Caco-2 (cell line): Measurements from ENCODE around the gene RNU1-3. TPM values are rescaled to one million over a fixed set of nuclear protein-coding genes. Genes with fewer than 3 reads are reported as not detected.
"Not testable (repeated sequence)": the region's sequence is repeated elsewhere in the genome, so short reads cannot be mapped to it uniquely, and the experiment has no call there.

Experiments used
- BruUV-seq: library from RNA; stranded (reverse); fragments of 400-500 nt; replicated peaks from 2 replicates; lab custom pipeline; 2021; lab: Mats Ljungman, UMichigan
- CTCF ChIA-PET: fragments of 300-600 bp; sonication (Branson Sonifier 250); formaldehyde crosslinking; loops from one replicate; lab custom pipeline; 2022; ENCODE audit warnings: antibody characterized with exemption; lab: Charles Lee
- POLR2A ChIA-PET: fragments of 300-600 bp; sonication (Branson Sonifier 250); formaldehyde crosslinking; loops from one replicate; lab custom pipeline; 2022; ENCODE audit warnings: antibody characterized with exemption; lab: Charles Lee
- DNase-seq, 2 experiments: peaks; one replicate each; pipeline versions ENCODE4 v3.0.0 to v3.0.0-alpha.2; 2020 to 2022
- H3K27me3 ChIP-seq: replicated peaks from 2 replicates; pipeline ENCODE4 v1.6.0; 2011; ENCODE audit warnings: low read length; ENCODE audit not compliant: control insufficient read depth, insufficient read depth
- H3K36me3 ChIP-seq: 2 replicates; pipeline ENCODE4 v1.5.1; 2011; ENCODE audit warnings: low read length; ENCODE audit not compliant: control insufficient read depth, insufficient read depth
- H3K4me1 ChIP-seq: fragments of 250-450 bp; sonication (Bioruptor Pico); 2 replicates; pipeline ENCODE4 v1.5.1; 2020; ENCODE audit warnings: mild to moderate bottlenecking
- H3K4me3 ChIP-seq: 2 replicates; pipeline ENCODE4 v1.5.1; 2011; ENCODE audit warnings: low read depth, mild to moderate bottlenecking, control low read depth, low read length
- H3K9me3 ChIP-seq: fragments of 250-450 bp; sonication (Bioruptor Pico); 2 replicates; pipeline ENCODE4 v1.5.1; 2020; ENCODE audit warnings: mild to moderate bottlenecking, moderate library complexity
- H3K27ac Mint-ChIP-seq: one replicate; pipeline ENCODE4 v1.8.0; 2022; ENCODE audit warnings: mixed read lengths; ENCODE audit not compliant: unreplicated experiment
- H3K27me3 Mint-ChIP-seq: one replicate; pipeline ENCODE4 v1.8.0; 2022; ENCODE audit warnings: mixed read lengths; ENCODE audit not compliant: insufficient read depth, unreplicated experiment
- H3K36me3 Mint-ChIP-seq: one replicate; pipeline ENCODE4 v1.8.0; 2022; ENCODE audit warnings: mild to moderate bottlenecking, mixed read lengths; ENCODE audit not compliant: insufficient read depth, unreplicated experiment
- H3K4me1 Mint-ChIP-seq: one replicate; pipeline ENCODE4 v1.8.0; 2022; ENCODE audit warnings: low read depth, mixed read lengths; ENCODE audit not compliant: unreplicated experiment
- H3K4me3 Mint-ChIP-seq: one replicate; pipeline ENCODE4 v1.8.0; 2022; ENCODE audit warnings: mild to moderate bottlenecking, moderate library complexity, mixed read lengths; ENCODE audit not compliant: unreplicated experiment
- H3K9me3 Mint-ChIP-seq: one replicate; pipeline ENCODE4 v1.8.0; 2022; ENCODE audit warnings: mixed read lengths; ENCODE audit not compliant: unreplicated experiment
- CTCF ChIP-seq, 2 experiments: fragments of 200-600 bp in 1 of 2; IDR thresholded peaks; 1 replicate in 1 of 2; 2 replicates in 1 of 2; pipeline versions ENCODE4 v1.5.1 to v1.8.0; 2011 to 2022; ENCODE audit warnings: antibody characterized with exemption in 1 of 2, control low read depth in 1 of 2, inconsistent platforms in 1 of 2, low read depth in 1 of 2, low read length in 1 of 2, mild to moderate bottlenecking in 1 of 2, moderate library complexity in 1 of 2; ENCODE audit not compliant: insufficient read depth in 1 of 2, severe bottlenecking in 1 of 2, unreplicated experiment in 1 of 2
- intact Hi-C: fragments of 100-400 bp; cut with micrococcal nuclease; formaldehyde crosslinking; loops from one replicate; pipeline ENCODE4 v1.10.0; 2022; ENCODE audit not compliant: unreplicated experiment
- total RNA-seq: library from RNA; stranded (reverse); gene quantifications from 2 replicates; pipeline ENCODE4 v1.2.3, GENCODE V29; 2022

RNU1-3 gene
- total RNA-seq, 1 experiment from 2014 or later: 1,622 TPM

DNA sequence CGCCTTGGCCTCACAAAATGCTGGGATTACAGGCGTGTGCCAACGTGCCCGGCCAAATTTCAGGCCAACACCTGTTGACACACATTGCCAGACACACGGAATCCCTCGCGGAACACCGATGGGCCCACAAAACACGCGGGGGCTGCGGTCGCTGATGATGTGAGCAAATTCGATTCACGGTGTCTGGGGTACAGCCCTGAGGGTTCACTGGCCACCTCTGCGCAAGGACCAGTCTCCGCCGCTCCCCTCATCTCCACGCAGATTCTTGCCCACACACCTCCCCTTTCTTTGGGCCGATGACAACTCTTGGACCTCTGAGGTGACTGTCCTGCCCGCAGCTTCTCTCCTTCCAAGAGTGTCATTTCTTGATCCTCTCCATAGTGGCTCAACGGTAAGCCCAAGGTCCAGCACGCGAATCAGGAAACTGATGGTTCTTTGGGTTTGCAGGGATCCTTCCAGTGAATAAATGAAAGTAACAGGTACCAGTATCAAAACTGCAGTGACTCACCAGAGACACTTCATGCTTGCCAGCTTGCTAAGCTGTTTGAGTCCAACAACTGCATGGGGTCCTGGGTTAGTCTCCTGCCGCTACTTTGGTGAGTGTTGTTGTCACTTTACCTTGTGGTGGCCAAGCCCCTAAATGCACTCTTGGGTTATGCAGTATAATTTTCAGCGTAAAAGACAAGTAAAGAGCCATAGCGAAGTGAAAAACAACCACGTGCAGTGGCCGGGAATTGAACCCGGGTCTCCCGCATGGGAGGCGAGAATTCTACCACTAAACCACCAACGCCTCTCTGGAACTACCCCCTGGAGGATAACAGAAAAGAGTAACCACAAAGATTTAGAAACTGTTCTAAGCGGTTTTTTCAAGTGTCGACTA lies 11.0 kb upstream of the RNU1-3 start:
- POLR2A ChIA-PET: no interaction called here
- CTCF ChIA-PET: no interaction called here
- H3K9me3 ChIP-seq: no peaks in the 10 kb centered on the region
- TF ChIP-seq CTCF (IDR thresholded peaks at IDR 0.05; ENCODE audit: insufficient read depth in 1 of 2, low read depth in 1 of 2, low read length in 1 of 2, severe bottlenecking in 1 of 2, unreplicated experiment in 1 of 2): no peak
- H3K27me3 Mint-ChIP-seq: peaks cover 2% of the 10 kb centered on the region
- H3K36me3 Mint-ChIP-seq: peaks cover 9% of the 10 kb centered on the region
- peaks cover 7% of the 10 kb centered on the region for H3K4me1 Mint-ChIP-seq
- H3K9me3 Mint-ChIP-seq: no peaks in the 10 kb centered on the region
- H3K4me1 ChIP-seq: no peaks in the 10 kb centered on the region
- peak; percentile 44 to 45 for DNase-seq
- no peaks in the 10 kb centered on the region for H3K36me3 ChIP-seq
- peak overlapping the region; percentile 44 for H3K4me3 Mint-ChIP-seq
- no peaks in the 10 kb centered on the region for H3K27me3 ChIP-seq
- no TSS peak for BruUV-seq
- intact Hi-C loops: no loop called here
- H3K4me3 ChIP-seq: no peak overlapping the region
- H3K27ac Mint-ChIP-seq: peak overlapping the region; percentile 84

- BruUV-seq, H3K4me1 Mint-ChIP-seq, intact Hi-C loops, H3K27ac Mint-ChIP-seq, H3K4me3 Mint-ChIP-seq, H3K9me3 ChIP-seq, H3K27me3 Mint-ChIP-seq, POLR2A ChIA-PET, H3K4me3 ChIP-seq, CTCF ChIA-PET, H3K9me3 Mint-ChIP-seq, H3K4me1 ChIP-seq, H3K36me3 Mint-ChIP-seq, H3K27me3 ChIP-seq, H3K36me3 ChIP-seq: not testable (repeated sequence)
- DNase-seq: peak in 1 of 2 experiments; percentile 35
Measured at GRCh38 chr1:16676661-16677523, 10.1 kb upstream of the RNU1-3 start.

DNA sequence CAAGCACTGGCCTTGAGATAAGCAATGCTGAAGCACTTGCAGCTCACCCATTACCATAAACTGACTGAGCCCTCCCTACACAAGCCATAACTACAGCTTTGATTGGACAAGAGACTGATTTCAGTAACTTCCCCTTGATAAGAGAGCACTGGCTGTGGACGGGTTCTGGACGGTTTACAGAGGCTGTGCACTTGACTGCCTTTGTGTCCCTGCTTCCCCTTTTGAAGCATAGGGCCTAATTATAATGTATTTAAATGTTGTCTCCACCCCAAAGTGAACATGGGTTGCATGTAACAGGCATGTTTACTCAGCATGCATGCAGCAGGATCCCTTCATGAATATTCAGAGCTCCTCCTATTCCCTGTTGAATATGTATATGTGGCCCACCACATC lies 8.4 kb upstream of the RNU1-3 start:
- H3K4me1 Mint-ChIP-seq, POLR2A ChIA-PET: not testable (repeated sequence)

DNA sequence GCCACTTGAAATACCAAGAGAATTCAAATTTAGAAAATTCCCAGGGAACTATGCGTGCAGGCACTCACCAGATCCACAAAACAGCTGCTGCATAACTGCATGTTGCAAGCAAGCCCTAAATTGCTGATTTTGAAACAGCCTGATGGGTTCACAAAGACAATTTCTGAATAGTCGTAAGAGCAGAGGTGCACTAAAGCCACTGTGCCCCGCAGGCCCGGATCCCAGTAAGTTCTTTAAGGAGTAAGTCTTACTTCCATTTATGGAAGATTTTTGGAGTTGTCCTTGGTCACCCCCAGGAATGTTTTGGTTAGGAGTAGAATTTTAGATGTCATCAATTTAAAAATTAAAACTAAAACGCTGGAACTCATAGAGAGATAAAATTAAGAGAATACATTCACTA lies 7.2 kb upstream of the RNU1-3 start:
- POLR2A ChIA-PET, H3K36me3 ChIP-seq, H3K9me3 ChIP-seq, CTCF ChIA-PET, BruUV-seq, H3K4me1 ChIP-seq, H3K9me3 Mint-ChIP-seq, DNase-seq, H3K36me3 Mint-ChIP-seq, H3K4me3 ChIP-seq, H3K4me3 Mint-ChIP-seq, H3K27ac Mint-ChIP-seq, H3K4me1 Mint-ChIP-seq, H3K27me3 ChIP-seq, H3K27me3 Mint-ChIP-seq, intact Hi-C loops: not testable (repeated sequence)

More for the DNA sequence above, 8.4 kb upstream of the RNU1-3 start:
- H3K36me3 ChIP-seq, BruUV-seq, DNase-seq, CTCF ChIA-PET, H3K4me1 ChIP-seq, H3K27me3 Mint-ChIP-seq, H3K27me3 ChIP-seq, H3K9me3 ChIP-seq, H3K27ac Mint-ChIP-seq, intact Hi-C loops, H3K4me3 Mint-ChIP-seq, H3K4me3 ChIP-seq, H3K36me3 Mint-ChIP-seq, H3K9me3 Mint-ChIP-seq: not testable (repeated sequence)

DNA sequence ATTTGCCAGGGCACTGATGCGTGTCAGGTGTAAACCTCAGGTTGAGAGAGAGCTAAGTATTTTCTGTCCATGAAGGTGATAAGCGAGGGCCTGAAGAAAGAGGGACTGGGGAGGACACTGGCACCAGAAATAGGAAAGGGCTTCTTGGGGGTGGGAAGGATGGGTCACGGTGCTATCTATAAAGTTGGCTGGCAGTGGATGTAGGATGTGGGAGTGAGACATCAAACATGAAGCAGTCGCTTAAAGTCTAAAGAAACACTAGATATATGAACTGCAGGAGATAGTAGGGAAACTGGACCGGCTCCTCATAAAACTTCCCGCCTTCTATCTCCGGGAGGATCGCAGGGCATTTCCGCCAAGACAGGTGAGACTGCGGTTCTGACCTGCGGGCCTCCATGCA lies 912 bp downstream of the RNU1-3 start:
- BruUV-seq, H3K4me1 Mint-ChIP-seq, H3K4me1 ChIP-seq, H3K9me3 ChIP-seq, H3K27ac Mint-ChIP-seq, H3K27me3 ChIP-seq, intact Hi-C loops, CTCF ChIA-PET, H3K4me3 ChIP-seq, H3K36me3 Mint-ChIP-seq, H3K36me3 ChIP-seq, H3K27me3 Mint-ChIP-seq, POLR2A ChIA-PET, H3K9me3 Mint-ChIP-seq, H3K4me3 Mint-ChIP-seq, DNase-seq: not testable (repeated sequence)

- H3K36me3 Mint-ChIP-seq, H3K36me3 ChIP-seq, H3K9me3 Mint-ChIP-seq, H3K9me3 ChIP-seq, DNase-seq, H3K27me3 ChIP-seq, POLR2A ChIA-PET, CTCF ChIA-PET, H3K4me3 ChIP-seq, BruUV-seq, H3K27me3 Mint-ChIP-seq, H3K4me1 ChIP-seq, H3K4me3 Mint-ChIP-seq, H3K4me1 Mint-ChIP-seq, intact Hi-C loops, H3K27ac Mint-ChIP-seq: not testable (repeated sequence)
Measured at GRCh38 chr1:16658234-16658633, 8.5 kb downstream of the RNU1-3 start.
